H9 (cell line): ENCODE data around the gene SEMA3E. TPM values are rescaled to one million over a fixed set of nuclear protein-coding genes. Genes with fewer than 3 reads are reported as not detected.

Experiments
- DNase-seq: peaks from one replicate; pipeline ENCODE4 v3.0.0-alpha.2; 2017
- H2AFZ ChIP-seq: one replicate; pipeline ENCODE4 v1.6.1; 2013; ENCODE audit warnings: mild to moderate bottlenecking, low read length, control low read depth, moderate library complexity
- H2AK5ac ChIP-seq: 2 replicates; pipeline ENCODE4 v1.6.1; 2013; ENCODE audit warnings: low read length, control low read depth, mixed read lengths; ENCODE audit not compliant: insufficient read length
- H2BK120ac ChIP-seq: one replicate; pipeline ENCODE4 v1.6.1; 2013; ENCODE audit warnings: low read depth, mild to moderate bottlenecking, low read length, control low read depth, inconsistent platforms; ENCODE audit not compliant: poor library complexity, severe bottlenecking
- H2BK12ac ChIP-seq: 2 replicates; pipeline ENCODE4 v1.6.1; 2013; ENCODE audit warnings: low read length, control low read depth, mixed read lengths, low read depth; ENCODE audit not compliant: insufficient read length
- H2BK15ac ChIP-seq: 2 replicates; pipeline ENCODE4 v1.6.1; 2013; ENCODE audit warnings: low read depth, low read length, control low read depth
- H2BK20ac ChIP-seq: one replicate; pipeline ENCODE4 v1.6.1; 2013; ENCODE audit warnings: low read depth, mild to moderate bottlenecking, low read length, control low read depth, inconsistent platforms; ENCODE audit not compliant: poor library complexity, severe bottlenecking
- H2BK5ac ChIP-seq: 2 replicates; pipeline ENCODE4 v1.6.1; 2013; ENCODE audit warnings: low read length, control low read depth, mixed read lengths; ENCODE audit not compliant: insufficient read length
- H3K14ac ChIP-seq: 2 replicates; pipeline ENCODE4 v1.6.1; 2013; ENCODE audit warnings: low read length, control low read depth; ENCODE audit not compliant: insufficient read depth
- H3K18ac ChIP-seq: 2 replicates; pipeline ENCODE4 v1.6.1; 2013; ENCODE audit warnings: low read depth, mild to moderate bottlenecking, mixed read lengths, low read length, control low read depth; ENCODE audit not compliant: insufficient read length
- H3K23ac ChIP-seq: 2 replicates; pipeline ENCODE4 v1.6.1; 2013; ENCODE audit warnings: low read length, control low read depth, mixed read lengths, low read depth; ENCODE audit not compliant: insufficient read length
- H3K23me2 ChIP-seq: 2 replicates; pipeline ENCODE4 v1.6.1; 2013; ENCODE audit warnings: low read depth, mild to moderate bottlenecking, mixed read lengths, low read length, control low read depth; ENCODE audit not compliant: insufficient read length, poor library complexity, severe bottlenecking
- H3K27ac ChIP-seq: 2 replicates; pipeline ENCODE4 v1.5.1; 2013; ENCODE audit warnings: low read length, control low read depth, mixed read lengths, low read depth; ENCODE audit not compliant: insufficient read length
- H3K27me3 ChIP-seq: 2 replicates; pipeline ENCODE4 v1.6.1; 2013; ENCODE audit warnings: low read length, control low read depth, inconsistent platforms; ENCODE audit not compliant: insufficient read depth
- H3K4ac ChIP-seq: 2 replicates; pipeline ENCODE4 v1.6.1; 2013; ENCODE audit warnings: low read depth, mild to moderate bottlenecking, control low read depth, inconsistent platforms, low read length, moderate library complexity
- H3K4me1 ChIP-seq: 2 replicates; pipeline ENCODE4 v1.6.1; 2013; ENCODE audit warnings: low read length, control low read depth, inconsistent platforms; ENCODE audit not compliant: insufficient read depth
- H3K4me2 ChIP-seq: 2 replicates; pipeline ENCODE4 v1.6.1; 2013; ENCODE audit warnings: low read length, control low read depth, mixed read lengths; ENCODE audit not compliant: insufficient read length, insufficient read depth
- H3K56ac ChIP-seq: 2 replicates; pipeline ENCODE4 v1.6.1; 2013; ENCODE audit warnings: low read depth, mild to moderate bottlenecking, mixed read lengths, low read length, control low read depth; ENCODE audit not compliant: insufficient read length
- H3K79me1 ChIP-seq: 2 replicates; pipeline ENCODE4 v1.6.1; 2013; ENCODE audit warnings: low read depth, mild to moderate bottlenecking, moderate library complexity, low read length, control low read depth, inconsistent platforms; ENCODE audit not compliant: insufficient read depth, poor library complexity, severe bottlenecking
- H3K79me2 ChIP-seq: 2 replicates; pipeline ENCODE4 v1.6.1; 2013; ENCODE audit warnings: low read length, control low read depth, inconsistent platforms; ENCODE audit not compliant: insufficient read depth
- H3K9ac ChIP-seq: 2 replicates; pipeline ENCODE4 v1.6.1; 2013; ENCODE audit warnings: low read length, control low read depth, mixed read lengths; ENCODE audit not compliant: insufficient read length; ENCODE audit errors: extremely low read depth
- H3K9me3 ChIP-seq: one replicate; pipeline ENCODE4 v1.6.1; 2013; ENCODE audit warnings: low read depth, low read length, inconsistent platforms; ENCODE audit not compliant: control insufficient read depth
- H3T11ph ChIP-seq: one replicate; pipeline ENCODE4 v1.6.1; 2013; ENCODE audit warnings: mild to moderate bottlenecking, low read length, control low read depth, inconsistent platforms
- H4K20me1 ChIP-seq: one replicate; pipeline ENCODE4 v1.6.1; 2013; ENCODE audit not compliant: control insufficient read depth, insufficient read length, insufficient read depth
- H4K5ac ChIP-seq: 2 replicates; pipeline ENCODE4 v1.6.1; 2013; ENCODE audit warnings: low read depth, mild to moderate bottlenecking, mixed read lengths, low read length, control low read depth; ENCODE audit not compliant: insufficient read length
- H4K8ac ChIP-seq: replicated peaks from 2 replicates; pipeline ENCODE4 v1.6.1; 2013; ENCODE audit warnings: low read length, control low read depth, mixed read lengths, low read depth; ENCODE audit not compliant: insufficient read length
- H4K91ac ChIP-seq: 2 replicates; pipeline ENCODE4 v1.6.1; 2013; ENCODE audit warnings: low read depth, mild to moderate bottlenecking, moderate library complexity, mixed read lengths, low read length, control low read depth; ENCODE audit not compliant: insufficient read length
- H3K27ac Mint-ChIP-seq, 3 experiments: 2 replicates in 2 of 3; 3 replicates in 1 of 3; pipeline ENCODE4 v1.8.0; 2020 to 2021; ENCODE audit warnings: mixed read lengths in 3 of 3, mild to moderate bottlenecking in 1 of 3, moderate library complexity in 1 of 3
- H3K27me3 Mint-ChIP-seq: 2 replicates; pipeline ENCODE4 v1.8.0; 2021; ENCODE audit warnings: low read depth, mild to moderate bottlenecking, moderate library complexity, mixed read lengths
- H3K36me3 Mint-ChIP-seq, 3 experiments: 2 replicates in 2 of 3; 3 replicates in 1 of 3; pipeline ENCODE4 v1.8.0; 2020 to 2021; ENCODE audit warnings: low read depth in 3 of 3, mixed read lengths in 3 of 3; ENCODE audit not compliant: insufficient read depth in 1 of 3
- H3K4me1 Mint-ChIP-seq, 2 experiments: 2 replicates each; pipeline ENCODE4 v1.8.0; 2020; ENCODE audit warnings: mixed read lengths in 2 of 2
- H3K4me3 Mint-ChIP-seq, 2 experiments: 2 replicates in 1 of 2; 3 replicates in 1 of 2; pipeline ENCODE4 v1.8.0; 2020 to 2021; ENCODE audit warnings: mild to moderate bottlenecking in 2 of 2, mixed read lengths in 2 of 2, moderate library complexity in 1 of 2
- H3K9me3 Mint-ChIP-seq, 2 experiments: 2 replicates in 1 of 2; 3 replicates in 1 of 2; pipeline ENCODE4 v1.8.0; 2020; ENCODE audit warnings: mild to moderate bottlenecking in 2 of 2, mixed read lengths in 2 of 2, moderate library complexity in 1 of 2
- WGBS: extraction: QIAGEN DNeasy Blood & Tissue Kit; methylation state at CpG from one replicate; pipeline ENCODE4 v1.1.7; 2013; ENCODE audit warnings: missing lambda C conversion rate, low lambda C conversion rate, mixed read lengths; ENCODE audit not compliant: insufficient read length; ENCODE audit errors: extremely low coverage; 5-methylcytosine and 5-hydroxymethylcytosine counted together
- total RNA-seq: library from RNA; stranded (reverse); gene quantifications from 2 replicates; pipeline ENCODE4 v1.2.1, GENCODE V29; 2021
- TF ChIP-seq, protein P1 (sequence below): fragments of 200-600 bp; sonication (generic); conservative IDR thresholded peaks from 3 replicates; pipeline ENCODE4 v1.8.0; 2021; ENCODE audit warnings: antibody characterized with exemption, mild to moderate bottlenecking

Gene SEMA3E
- total RNA-seq, 1 experiment from 2014 or later = 0.39 TPM

DNA sequence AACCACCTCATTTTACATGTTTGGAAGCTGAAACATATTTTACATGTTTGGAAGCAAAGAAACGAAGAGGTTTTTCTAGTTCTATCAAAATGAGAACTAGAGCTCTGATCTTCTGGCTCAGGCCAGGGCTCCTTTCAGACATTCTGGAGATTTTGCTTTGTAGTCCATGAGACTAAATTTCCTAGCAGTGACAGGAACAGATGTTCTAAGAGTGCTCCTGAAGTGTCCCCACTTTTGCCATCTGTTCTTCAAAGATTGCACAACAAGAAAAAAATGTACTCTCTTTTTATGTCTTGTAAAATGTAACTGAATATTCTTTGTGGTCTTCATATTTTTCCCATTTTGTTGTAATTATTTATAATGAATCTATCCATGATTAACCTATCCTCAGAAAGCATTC lies 289.8 kb downstream of the SEMA3E start:
- H3K23me2 ChIP-seq = no peaks in the 10 kb centered on the region

More for the DNA sequence above, 289.8 kb downstream of the SEMA3E start:
- Histone ChIP-seq H3K4me2 (no peak overlapping the region), H2BK5ac (no peak overlapping the region), H4K20me1 (no peaks in the 10 kb centered on the region), H2AFZ (no peak overlapping the region), H3K79me1 (no peaks in the 10 kb centered on the region), H3K14ac (no peak overlapping the region), H4K8ac (no peak overlapping the region), H4K91ac (no peak overlapping the region), H2AK5ac (no peak overlapping the region), H3T11ph (no peak overlapping the region), H2BK12ac (no peak overlapping the region), H2BK20ac (no peak overlapping the region), H3K4ac (no peak overlapping the region), H3K27me3 (no peaks in the 10 kb centered on the region), H2BK120ac (no peak overlapping the region), H3K23ac (no peak overlapping the region), H3K9ac (no peak overlapping the region), H3K18ac (no peak overlapping the region), H3K56ac (no peak overlapping the region), H4K5ac (no peak overlapping the region), H2BK15ac (no peak overlapping the region), H3K79me2 (no peaks in the 10 kb centered on the region), H3K27ac (no peak overlapping the region), H3K9me3 (no peaks in the 10 kb centered on the region), H3K4me1 (no peaks in the 10 kb centered on the region)
- DNase-seq = no peak
- H3K9me3 Mint-ChIP-seq = no peaks in the 10 kb centered on the region
- H3K27me3 Mint-ChIP-seq = no peaks in the 10 kb centered on the region
- TF ChIP-seq, protein P1, sequence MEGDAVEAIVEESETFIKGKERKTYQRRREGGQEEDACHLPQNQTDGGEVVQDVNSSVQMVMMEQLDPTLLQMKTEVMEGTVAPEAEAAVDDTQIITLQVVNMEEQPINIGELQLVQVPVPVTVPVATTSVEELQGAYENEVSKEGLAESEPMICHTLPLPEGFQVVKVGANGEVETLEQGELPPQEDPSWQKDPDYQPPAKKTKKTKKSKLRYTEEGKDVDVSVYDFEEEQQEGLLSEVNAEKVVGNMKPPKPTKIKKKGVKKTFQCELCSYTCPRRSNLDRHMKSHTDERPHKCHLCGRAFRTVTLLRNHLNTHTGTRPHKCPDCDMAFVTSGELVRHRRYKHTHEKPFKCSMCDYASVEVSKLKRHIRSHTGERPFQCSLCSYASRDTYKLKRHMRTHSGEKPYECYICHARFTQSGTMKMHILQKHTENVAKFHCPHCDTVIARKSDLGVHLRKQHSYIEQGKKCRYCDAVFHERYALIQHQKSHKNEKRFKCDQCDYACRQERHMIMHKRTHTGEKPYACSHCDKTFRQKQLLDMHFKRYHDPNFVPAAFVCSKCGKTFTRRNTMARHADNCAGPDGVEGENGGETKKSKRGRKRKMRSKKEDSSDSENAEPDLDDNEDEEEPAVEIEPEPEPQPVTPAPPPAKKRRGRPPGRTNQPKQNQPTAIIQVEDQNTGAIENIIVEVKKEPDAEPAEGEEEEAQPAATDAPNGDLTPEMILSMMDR = no peak
- H3K36me3 Mint-ChIP-seq = no peaks in the 10 kb centered on the region
- H3K27ac Mint-ChIP-seq = no peak overlapping the region
- no peak overlapping the region for H3K4me3 Mint-ChIP-seq
- no CpG with 5 or more reads among the region's 1 CpG for WGBS
- no peaks in the 10 kb centered on the region for H3K4me1 Mint-ChIP-seq
